Stimulated activated CD8-positive, alpha-beta memory T cell treated with anti-CD3 and anti-CD28 coated beads, Interleukin-12 subunit alpha, Interleukin-12 subunit beta, amount 100 ng/mL, for 1 hour (primary cell): Measurements from ENCODE around the gene GRAP.

Experiments
- DNase-seq: peaks from one replicate; pipeline ENCODE4 v3.0.0-alpha.2; 2020; ENCODE audit warnings: low read depth

Gene GRAP

GRCh38 chr17:19002805-19003542, 43.8 kb downstream of the GRAP start:
- no peak for DNase-seq

- DNase-seq, result no peak
These were observed 44.7 kb downstream of the GRAP start for GRCh38 chr17:19001907-19002590.

GRCh38 chr17:19000531-19001325, 46.0 kb downstream of the GRAP start:
- DNase-seq, result no peak

DNA sequence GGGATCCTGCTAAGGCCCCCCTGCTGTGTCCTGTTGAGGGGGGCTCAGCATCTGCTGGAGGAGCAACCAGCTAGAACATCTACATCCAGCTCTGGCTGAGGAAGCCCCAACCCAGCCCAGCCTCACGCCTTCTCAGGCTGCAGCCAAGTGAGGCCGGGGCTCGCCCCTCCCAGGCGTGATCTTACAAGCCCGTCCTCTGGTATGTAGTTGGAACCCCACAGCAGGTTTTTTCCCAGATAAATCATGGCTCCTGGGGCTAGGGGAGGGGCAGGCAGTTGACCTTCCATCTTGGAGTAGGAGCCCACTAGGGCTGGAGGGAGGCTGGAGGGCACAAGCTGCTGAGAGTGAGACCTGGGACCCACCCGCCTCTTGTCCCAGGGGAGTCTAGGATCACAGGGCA, 46.8 kb downstream of the GRAP start:
- no peak for DNase-seq

- no peak for DNase-seq
These were observed 47.4 kb downstream of the GRAP start for GRCh38 chr17:18999394-18999793.

- DNase-seq, result no peak
These were observed 49.0 kb downstream of the GRAP start for GRCh38 chr17:18997650-18998196.

- no peak for DNase-seq
These were observed 50.3 kb downstream of the GRAP start for GRCh38 chr17:18996458-18996857.

- no peak for DNase-seq
These were observed 51.5 kb downstream of the GRAP start for GRCh38 chr17:18995220-18995619.

GRCh38 chr17:18994631-18995030, 52.1 kb downstream of the GRAP start:
- DNase-seq, result no peak

GRCh38 chr17:18993905-18994526, 52.7 kb downstream of the GRAP start:
- DNase-seq, result no peak

DNA sequence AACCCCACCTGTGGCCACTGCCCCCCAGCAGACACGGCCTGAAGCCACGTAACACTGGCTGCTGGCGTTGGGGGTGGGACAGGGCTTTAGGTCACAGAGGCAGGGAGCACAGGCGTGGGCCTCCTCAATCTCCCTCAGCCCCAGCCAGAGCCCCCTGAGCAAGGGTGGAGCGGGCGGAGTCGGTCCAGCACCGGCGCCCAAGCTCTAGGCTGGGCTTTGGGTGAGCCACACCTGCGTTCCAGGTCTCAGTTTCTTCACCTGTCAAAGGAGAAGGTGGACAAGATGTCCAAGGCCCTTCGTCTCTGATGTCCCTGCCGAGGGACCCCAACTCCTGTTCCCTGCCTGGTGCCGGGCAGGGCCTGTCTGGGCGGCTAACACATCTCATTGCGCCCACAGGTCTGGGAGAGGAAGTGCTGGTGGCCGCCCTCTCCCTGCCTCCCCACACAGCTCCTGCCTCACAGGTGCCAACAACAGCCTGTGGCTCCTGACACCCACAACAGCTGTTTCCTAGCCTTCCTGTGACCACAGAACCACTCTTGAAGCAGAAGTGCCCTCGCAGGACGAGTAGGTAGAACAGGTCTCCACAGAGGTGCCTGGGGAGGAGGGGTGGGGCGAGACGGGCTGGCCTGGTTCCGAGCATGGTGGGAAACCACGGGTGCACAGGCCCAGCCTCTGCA, 54.2 kb downstream of the GRAP start:
- DNase-seq, result no peak

DNA sequence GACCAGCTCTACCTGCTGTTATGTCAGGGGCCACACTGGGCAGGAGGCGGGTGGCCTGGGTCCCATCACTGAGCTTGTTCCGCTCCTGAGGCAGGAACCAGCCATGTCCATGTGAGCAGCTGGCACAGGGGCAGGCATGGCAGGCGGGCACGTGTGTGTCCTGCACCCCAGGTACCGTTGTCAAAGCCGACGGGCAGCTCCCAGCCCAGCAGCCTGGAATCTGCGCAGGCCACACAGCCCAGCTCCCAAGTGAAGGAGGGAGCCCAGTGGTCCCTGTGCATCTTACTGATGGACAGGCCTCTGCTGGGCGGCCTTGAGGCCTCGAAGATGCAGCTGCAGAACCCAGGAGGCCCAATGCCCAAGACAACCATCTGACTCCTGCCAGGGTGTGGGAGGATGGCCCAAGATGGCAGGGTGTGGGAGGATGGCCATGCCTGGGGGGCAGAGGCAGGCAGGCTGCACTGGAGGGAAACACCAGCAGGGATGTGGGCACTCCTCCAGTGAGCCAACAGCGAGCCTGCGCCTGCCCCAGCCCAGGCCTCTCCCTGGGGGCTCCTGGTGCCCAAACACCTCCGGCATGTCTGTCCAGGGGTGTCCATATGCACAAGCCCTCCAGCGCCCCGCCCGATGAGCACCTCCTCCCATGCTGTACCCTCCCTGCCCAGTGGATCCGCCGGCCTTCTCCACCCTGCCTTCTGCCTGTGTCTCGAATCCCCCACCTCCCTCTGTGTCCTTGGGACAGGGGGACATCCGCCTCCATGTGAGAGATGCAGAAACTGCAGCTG, 55.0 kb downstream of the GRAP start:
- no peak for DNase-seq

DNA sequence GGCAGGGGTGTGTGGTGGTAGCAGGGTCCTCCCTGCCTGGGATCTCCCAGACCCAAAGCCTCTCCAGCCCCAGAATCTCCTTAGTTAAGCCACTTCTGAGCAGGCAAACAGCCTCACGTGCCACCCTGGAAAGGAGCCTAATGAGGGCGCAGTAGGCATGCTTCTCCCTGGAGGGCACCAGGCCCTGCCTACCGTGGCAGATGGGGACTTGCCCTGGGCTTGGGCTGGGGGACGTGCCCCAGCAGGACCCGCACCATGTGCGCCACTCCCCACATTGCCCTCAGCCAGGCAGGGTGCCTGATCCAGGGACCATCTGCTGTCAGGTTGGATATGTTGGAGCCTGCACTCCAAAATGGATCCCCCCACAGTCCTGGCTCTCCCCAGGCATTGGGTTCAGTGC, 56.4 kb downstream of the GRAP start:
- no peak for DNase-seq

DNA sequence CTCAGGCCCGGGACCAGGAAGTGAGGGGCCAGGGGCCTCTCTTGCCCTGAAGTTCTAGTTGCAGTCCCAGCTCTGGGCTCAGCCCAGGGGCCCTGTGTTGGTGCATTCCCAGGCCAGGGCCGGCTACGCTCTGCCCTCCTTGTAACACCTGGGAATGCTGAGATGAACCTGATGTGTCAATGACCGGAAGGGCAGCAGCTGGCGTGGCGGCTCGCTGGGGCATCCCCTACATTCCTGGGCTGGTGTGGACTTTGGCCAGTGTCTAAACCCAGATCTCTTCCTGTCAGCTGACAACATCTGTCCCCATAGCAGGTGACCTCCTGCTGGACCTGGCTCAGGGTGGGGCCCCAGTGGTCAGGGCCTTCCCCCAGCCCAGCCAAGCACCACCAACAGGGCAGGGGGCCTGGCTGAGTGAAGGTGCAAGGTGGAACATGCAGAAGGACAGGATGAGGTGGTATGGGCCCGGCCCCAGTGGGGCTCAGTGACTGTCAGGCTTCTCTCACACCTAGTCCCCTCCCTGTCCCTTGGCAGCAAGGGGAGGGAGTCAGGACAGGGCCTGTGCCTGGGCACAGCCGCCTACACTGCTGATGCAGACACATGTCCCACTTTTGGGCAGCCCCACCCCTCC, 58.1 kb downstream of the GRAP start:
- no peak for DNase-seq

- DNase-seq, result no peak
These were observed 58.8 kb downstream of the GRAP start for GRCh38 chr17:18987862-18988545.

- DNase-seq, result no peak
These were observed 59.5 kb downstream of the GRAP start for GRCh38 chr17:18987230-18987610.

DNA sequence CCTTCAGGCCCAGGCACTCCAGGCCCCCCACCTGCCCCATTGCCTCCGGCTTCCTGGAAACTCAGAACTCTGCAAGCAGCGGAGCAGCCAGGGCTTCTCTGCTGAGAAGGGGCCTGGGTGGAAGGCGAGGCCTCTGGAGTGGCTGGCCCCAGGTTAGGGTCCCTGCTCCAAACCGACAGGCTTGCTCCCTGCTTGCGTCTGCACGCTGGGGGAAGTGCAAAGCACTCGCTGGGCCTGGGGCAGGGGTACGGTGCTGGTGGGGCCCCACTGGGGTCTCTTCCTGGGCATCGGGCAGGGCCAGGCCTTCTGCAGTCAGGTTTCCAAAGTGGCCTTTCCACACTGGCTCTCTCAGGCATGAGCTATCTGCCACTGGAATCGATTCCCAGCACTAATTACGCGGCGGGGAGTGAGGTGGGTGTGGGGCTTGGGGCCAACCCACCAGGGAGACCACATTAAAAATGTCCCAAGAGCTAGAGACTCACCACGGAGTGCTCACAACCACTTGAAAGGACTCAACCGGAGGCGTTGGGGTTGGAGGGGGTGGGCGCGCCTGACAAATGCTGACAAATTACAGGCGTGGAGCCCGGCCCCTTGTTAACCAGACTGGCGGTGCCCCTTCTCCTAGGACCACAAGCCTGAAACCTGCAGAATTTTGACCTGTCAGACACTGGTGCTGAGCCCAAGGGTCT, 60.1 kb downstream of the GRAP start:
- no peak for DNase-seq

- DNase-seq, result no peak
These were observed 61.3 kb downstream of the GRAP start for GRCh38 chr17:18985475-18985874.
